ENCODE data around the gene WDFY2.

Gene WDFY2

GRCh38 chr13:51746802-51747201, 162.5 kb downstream of the WDFY2 start:
- DNase-seq, result no peak

- DNase-seq, result no peak
Measured at GRCh38 chr13:51747438-51748434, 163.5 kb downstream of the WDFY2 start.

- no peak for DNase-seq
Measured at GRCh38 chr13:51756651-51757050, 172.4 kb downstream of the WDFY2 start.

DNA sequence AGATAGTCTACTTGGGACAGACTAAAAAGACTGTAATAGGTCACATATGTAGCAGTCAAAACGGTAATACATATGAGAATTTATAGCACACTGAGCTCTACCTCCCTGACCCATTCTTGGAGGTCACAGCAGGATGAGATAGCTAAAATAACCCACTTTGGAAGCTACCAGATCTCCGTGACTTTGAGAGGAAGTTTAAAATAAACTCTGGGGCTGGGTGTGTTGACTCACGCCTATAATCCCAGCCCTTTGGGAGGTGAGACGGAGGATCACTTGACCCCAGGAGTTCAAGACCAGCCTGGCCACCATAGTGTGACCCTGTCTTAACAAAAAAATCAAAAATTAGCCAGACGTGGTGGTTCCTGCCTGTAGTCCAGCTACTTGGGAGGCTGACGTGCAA, 174.4 kb downstream of the WDFY2 start:
- DNase-seq, result no peak

GRCh38 chr13:51759240-51759639, 175.0 kb downstream of the WDFY2 start:
- DNase-seq, result no peak

- DNase-seq, result no peak
Measured at GRCh38 chr13:51760592-51760991, 176.3 kb downstream of the WDFY2 start.

GRCh38 chr13:51761643-51762350, 177.5 kb downstream of the WDFY2 start:
- DNase-seq, result no peak

- no peak for DNase-seq
Measured at GRCh38 chr13:51763486-51763885, 179.2 kb downstream of the WDFY2 start.

DNA sequence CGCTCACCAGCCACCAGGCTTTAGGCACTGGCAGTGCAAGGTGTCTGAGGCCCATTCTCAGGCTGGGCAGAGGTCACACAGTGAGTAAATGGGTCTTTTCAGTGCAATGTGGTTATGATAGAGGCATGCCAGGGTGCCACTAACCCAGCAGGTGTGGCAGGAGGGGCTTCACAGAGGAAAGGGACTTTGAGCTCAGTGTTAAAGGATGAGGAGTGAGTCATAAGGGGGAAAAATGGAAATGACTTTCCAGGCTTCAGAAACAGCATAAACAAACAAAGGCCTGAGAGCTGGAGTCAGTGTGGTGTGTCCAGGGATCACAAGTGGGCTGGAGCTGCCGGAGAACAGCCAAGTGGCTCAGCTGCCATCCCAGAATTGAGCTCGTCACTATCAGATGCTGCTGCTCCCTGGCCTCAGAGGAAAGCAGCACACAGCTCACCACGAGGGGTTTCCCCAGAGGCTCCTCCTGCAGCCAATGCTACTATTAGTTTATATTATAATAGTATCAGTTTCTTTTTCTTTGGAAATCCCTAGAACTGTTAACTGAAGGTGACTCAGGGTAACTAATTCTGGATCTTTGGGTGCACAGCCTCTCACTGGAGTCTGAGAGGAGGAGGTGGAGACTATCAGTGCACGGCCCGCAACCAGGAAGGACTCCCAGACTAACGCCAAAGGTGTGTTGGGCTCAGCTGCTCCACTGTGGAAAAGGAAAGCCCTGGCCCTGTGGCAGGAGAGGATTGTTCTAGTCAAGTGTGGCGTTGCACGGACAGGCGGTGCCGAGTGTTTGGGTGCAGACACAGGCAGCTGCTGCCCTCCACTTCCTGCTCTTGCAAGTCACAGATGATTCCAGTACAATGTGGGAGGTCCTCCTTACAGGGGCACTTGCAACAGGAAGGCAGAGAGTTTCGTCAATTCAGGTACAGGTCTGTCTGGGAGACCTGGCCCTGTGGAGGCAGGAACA, 180.2 kb downstream of the WDFY2 start:
- peak; percentile 5 to 60 for DNase-seq

DNA sequence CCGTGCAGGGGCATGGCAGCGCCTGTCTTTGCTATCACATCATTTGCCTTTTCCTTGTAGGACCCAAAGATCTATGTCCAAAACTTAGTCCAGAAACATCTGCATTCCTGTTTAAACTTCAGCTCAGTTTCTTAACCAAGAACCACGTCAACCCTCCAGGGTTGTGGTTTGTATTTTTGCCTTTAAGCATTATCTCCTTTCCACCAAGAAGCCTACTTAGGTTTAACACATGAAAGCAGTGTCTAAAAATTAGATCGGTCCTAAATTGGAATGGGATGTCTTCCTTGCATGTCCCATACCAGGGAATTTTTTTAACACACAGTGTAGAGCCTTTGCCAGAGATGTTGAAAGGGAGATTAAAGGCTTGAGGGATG, 180.9 kb downstream of the WDFY2 start:
- no peak for DNase-seq

- DNase-seq, result no peak
Measured at GRCh38 chr13:51767100-51767499, 182.8 kb downstream of the WDFY2 start.

DNA sequence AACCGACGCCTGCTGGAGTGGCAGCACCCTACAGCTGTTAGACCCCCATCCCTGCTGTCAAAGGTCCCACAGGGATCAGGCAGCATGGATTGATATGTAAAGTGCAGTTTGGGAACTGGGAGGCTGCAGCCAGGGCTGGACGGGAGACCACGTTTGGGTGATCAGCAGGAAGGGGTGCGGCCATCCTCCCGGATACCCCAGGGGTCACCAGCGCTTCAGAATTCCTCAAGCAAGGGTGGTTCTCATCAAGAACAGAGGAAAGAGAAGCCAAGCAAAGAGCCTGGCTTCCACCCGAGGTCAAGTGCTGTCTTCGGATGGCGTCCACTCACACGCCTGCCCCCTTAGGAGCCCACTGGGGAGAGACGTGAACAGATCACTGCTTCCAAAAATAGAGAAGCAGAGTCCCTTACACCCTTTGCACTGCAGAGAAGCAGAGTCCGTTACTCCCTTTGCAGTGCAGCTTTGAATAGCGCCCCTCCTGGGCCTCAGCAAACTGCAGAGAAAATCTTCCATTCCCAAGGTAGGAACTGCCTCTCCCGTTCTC, 184.2 kb downstream of the WDFY2 start:
- DNase-seq, result no peak

DNA sequence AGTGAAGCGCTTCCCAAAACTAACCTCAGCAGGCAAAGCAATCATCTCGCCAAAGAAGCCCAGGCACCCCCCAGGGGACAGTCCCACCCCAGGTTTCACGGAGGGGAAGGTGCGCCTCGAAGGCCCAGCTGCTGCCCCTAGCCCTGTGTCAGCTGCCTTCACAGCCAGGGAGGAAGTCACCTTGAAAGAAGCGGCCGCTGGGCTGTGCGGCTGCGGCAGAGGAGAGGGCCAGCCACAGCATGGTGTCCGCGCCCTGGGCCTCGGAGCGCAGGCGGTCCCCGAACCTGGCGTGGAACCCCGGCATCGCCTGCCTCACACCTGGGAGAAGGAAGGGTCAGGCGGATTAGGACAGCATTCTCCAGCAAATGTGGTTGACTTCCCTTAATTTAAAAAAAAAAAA, 184.7 kb downstream of the WDFY2 start:
- no peak for DNase-seq

DNA sequence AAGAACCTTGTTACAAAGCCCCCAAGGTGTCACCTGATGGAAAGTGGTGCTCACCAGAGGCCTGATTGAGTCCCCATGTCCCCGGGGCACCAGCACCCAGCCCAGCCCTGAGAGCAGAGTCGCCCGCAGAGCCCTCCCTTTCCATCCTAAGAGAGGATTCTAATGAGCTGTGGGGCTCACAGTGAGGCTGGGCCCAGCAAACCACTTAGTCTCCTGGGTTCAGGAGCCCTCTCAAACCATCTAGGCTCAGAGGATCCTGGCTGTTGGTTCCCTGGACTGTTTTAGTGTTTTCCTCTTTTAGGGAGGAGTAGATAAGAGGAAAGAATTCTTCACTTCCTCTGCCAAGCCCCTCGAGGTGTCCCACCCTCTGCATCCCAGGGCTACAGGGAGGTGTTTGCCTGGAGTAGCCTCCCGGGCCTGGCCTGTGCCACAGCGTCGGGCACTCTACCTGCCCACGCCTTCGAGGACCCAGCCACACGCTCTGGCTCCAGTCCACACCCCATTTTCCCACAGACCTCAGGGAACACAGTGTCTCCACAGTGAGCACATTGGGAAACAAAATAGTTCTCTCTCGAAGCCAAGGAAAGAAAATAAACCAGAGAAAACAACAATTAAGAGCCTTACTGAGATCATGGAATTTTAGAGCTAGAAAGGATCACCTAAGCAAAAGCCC, 185.3 kb downstream of the WDFY2 start:
- no peak for DNase-seq

- no peak for DNase-seq
Measured at GRCh38 chr13:51770160-51770559, 185.9 kb downstream of the WDFY2 start.

- no peak for DNase-seq
Measured at GRCh38 chr13:51770681-51771417, 186.6 kb downstream of the WDFY2 start.

DNA sequence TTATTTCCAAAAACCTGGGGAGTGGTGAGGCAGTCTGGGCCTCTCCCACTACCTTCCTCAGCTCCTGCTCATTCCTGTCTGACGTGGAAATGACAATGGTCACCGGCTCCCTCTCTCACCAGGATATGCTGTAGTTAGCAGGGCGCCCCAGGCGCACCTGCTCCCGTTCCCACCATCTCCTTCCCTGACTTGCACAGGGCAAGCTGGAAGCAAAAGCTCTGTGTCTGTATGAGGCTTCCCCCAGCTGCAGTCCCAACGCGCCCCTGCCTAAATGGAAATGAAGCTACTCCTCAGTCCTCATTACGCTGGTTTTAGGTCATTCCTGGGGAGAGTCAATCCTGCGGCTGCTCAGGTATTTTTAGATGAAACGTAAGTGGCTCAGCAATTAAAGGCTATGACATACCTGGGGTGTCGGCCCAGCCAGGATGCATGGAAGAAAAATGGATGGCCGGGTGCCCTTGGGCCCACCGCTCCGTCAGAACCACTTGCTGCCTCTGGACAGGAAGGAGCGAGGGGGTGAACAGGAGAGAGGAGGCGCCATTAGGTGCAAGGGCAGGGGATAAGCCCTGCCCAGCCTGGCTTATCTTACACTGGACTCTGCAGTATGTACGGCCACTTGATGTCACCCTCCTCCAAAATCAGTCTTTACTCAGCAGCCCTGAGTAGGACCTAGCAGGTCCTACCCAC, 187.3 kb downstream of the WDFY2 start:
- DNase-seq, result no peak

DNA sequence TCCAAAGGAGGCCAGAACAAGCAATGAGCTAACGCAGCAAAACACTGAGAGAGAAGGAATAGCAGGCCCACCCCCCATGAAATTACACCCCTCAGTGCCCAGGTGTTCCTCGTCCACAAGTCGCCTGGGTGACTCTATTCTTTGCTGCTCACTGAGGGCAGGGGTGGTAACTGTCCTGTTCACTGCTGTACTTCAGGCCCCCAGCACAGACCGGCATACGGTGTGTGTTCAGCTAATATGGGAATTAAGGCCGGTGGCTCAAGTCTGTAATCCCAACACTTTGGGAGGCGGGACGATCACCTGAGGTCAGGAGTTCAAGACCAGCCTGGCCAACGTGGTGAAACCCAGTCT, 187.8 kb downstream of the WDFY2 start:
- no peak for DNase-seq

DNA sequence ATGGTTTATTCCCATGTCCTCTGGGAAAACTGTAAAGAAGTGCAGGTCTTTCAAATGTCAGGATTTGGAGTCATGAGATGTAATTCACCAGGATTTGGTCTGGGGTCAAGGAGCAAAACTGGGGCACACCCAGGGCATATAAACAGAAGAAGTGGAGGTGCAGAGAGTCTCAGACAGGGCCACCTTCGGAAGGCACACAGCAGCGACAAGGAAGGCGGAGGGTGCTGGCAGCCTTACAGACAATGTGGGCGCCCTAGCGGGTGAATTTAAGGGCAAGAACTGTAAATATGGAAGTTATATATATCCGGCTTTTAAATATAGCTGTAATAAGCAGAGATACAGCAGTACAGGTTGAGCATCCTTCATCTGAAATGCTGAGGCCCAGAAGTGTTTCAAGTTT, 188.5 kb downstream of the WDFY2 start:
- no peak for DNase-seq

DNA sequence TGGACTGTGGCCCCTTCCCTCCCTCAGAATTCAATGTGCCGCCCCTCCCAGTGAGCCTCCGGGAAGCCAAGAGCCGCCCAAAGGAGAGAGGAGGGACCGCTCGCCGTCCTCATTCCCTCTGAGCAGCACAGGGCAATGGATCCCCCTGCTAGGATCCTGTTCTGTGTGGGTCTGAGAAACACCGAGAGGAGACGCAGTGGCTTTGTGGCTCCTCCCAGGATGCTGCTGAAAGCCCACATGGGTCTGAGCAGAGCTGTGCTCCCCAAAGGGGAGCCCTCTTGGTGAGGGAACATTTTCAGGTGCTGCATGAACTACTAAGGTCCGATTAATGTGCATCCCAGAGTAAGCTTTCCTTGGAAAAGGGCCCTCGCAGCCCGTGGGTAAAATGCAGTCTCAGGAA, 189.3 kb downstream of the WDFY2 start:
- no peak for DNase-seq

DNA sequence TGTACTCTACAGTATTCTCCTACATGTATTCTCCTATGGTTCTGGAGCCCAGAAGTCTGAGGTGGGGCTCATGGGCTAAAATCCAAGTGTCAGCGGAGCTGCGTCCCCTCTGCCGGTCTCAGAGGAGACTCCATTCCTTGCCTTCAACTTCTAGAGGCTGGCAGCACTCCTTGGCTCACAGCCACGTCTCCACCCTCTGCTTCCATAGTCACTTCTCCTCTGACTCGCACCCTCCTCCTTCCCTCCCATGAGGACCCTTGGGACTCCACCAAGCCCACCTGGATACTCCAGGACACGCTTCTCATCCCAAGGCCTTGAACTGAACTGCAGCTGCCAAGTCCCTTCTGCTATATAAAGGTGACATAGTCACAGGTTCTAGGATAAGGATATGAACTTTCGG, 191.9 kb downstream of the WDFY2 start:
- DNase-seq, result no peak
